Measurements from ENCODE around the gene FAM20A.
A peak's percentile ranks its signal among the peaks of the same experiment; 100 is the strongest.

Gene FAM20A

GRCh38 chr17:68600931-68601564, at the start of gene FAM20A:
Gene FAM20A (minus strand): TSS chr17:68601367. CDS start chr17:68600666, 701 bp downstream.
- DNase-seq (ENCODE audit: low spot score) = no peak

- DNase-seq (ENCODE audit: low spot score) = no peak
These were observed 48.2 kb upstream of the FAM20A start for GRCh38 chr17:68649324-68649723.

GRCh38 chr17:68646626-68647526, 45.7 kb upstream of the FAM20A start:
- DNase-seq (ENCODE audit: low spot score) = no peak

GRCh38 chr17:68642118-68642412, 40.9 kb upstream of the FAM20A start:
- no peak for DNase-seq (ENCODE audit: low spot score)

GRCh38 chr17:68641276-68642117, 40.3 kb upstream of the FAM20A start:
- DNase-seq (ENCODE audit: low spot score) = no peak

GRCh38 chr17:68640242-68640989, 39.2 kb upstream of the FAM20A start:
- DNase-seq (ENCODE audit: low spot score) = no peak

- DNase-seq (ENCODE audit: low spot score) = no peak
These were observed 33.2 kb upstream of the FAM20A start for GRCh38 chr17:68634345-68634876.

GRCh38 chr17:68628576-68628957, 27.4 kb upstream of the FAM20A start:
- no peak for DNase-seq (ENCODE audit: low spot score)

GRCh38 chr17:68627956-68628575, 26.9 kb upstream of the FAM20A start:
- DNase-seq (ENCODE audit: low spot score) = no peak

- no peak for DNase-seq (ENCODE audit: low spot score)
These were observed 23.2 kb upstream of the FAM20A start for GRCh38 chr17:68624381-68624780.

GRCh38 chr17:68623811-68624210, 22.6 kb upstream of the FAM20A start:
- no peak for DNase-seq (ENCODE audit: low spot score)

GRCh38 chr17:68622423-68622822, 21.3 kb upstream of the FAM20A start:
- DNase-seq (ENCODE audit: low spot score) = no peak

- DNase-seq (ENCODE audit: low spot score) = no peak
These were observed 19.9 kb upstream of the FAM20A start for GRCh38 chr17:68621065-68621464.

GRCh38 chr17:68616334-68616733, 15.2 kb upstream of the FAM20A start:
- DNase-seq (ENCODE audit: low spot score) = no peak

- DNase-seq (ENCODE audit: low spot score) = no peak
These were observed 13.6 kb upstream of the FAM20A start for GRCh38 chr17:68614718-68615117.

- DNase-seq (ENCODE audit: low spot score) = peak; percentile 29
These were observed 12.7 kb upstream of the FAM20A start for GRCh38 chr17:68613739-68614298.

- no peak for DNase-seq (ENCODE audit: low spot score)
These were observed 11.7 kb upstream of the FAM20A start for GRCh38 chr17:68612923-68613292.

GRCh38 chr17:68612209-68612922, 11.2 kb upstream of the FAM20A start:
- no peak for DNase-seq (ENCODE audit: low spot score)

- no peak for DNase-seq (ENCODE audit: low spot score)
These were observed 10.4 kb upstream of the FAM20A start for GRCh38 chr17:68611353-68612208.
